Mucosa of descending colon (tissue), 3 donors: ENCODE data around the gene EPB41L2. TPM values are rescaled to one million over a fixed set of nuclear protein-coding genes. Genes with fewer than 3 reads are reported as not detected.

ENCODE experiments used
- ATAC-seq: fragments of 200-7000 bp; cut with Tn5 transposase; one replicate; pipeline ENCODE4 v1.9.1; 2020; ENCODE audit warnings: mild to moderate bottlenecking, moderate library complexity
- DNase-seq, 3 donors: peaks; one replicate each; pipeline ENCODE4 v3.0.0-alpha.2; 2020
- H3K36me3 ChIP-seq: fragments of 200-600 bp; one replicate; pipeline ENCODE4 v1.8.0; 2021; ENCODE audit warnings: low read depth, mild to moderate bottlenecking
- H3K4me1 ChIP-seq: fragments of 200-600 bp; one replicate; pipeline ENCODE4 v1.8.0; 2021; ENCODE audit warnings: low read depth, mild to moderate bottlenecking
- H3K4me3 ChIP-seq: fragments of 200-600 bp; one replicate; pipeline ENCODE4 v1.8.0; 2021; ENCODE audit warnings: mild to moderate bottlenecking
- H3K9me3 ChIP-seq: fragments of 200-600 bp; one replicate; pipeline ENCODE4 v1.8.0; 2021; ENCODE audit warnings: mild to moderate bottlenecking
- intact Hi-C, 2 donors: fragments of 100-400 bp; cut with DNase I in 1 of 2; cut with micrococcal nuclease in 1 of 2; formaldehyde crosslinking; loops; one replicate each; pipeline versions ENCODE4 v1.11.0 to v1.11.1; 2022; cut with DNase I, micrococcal nuclease
- total RNA-seq, 3 donors: library from RNA; stranded (reverse); fragmentation: NEBNext Ultra II Directional in 2 of 3; extraction: Animal tissue kit (Norgen Biotek cat#: 25700) in 2 of 3; gene quantifications; one replicate each; pipeline versions ENCODE4 v1.2.1 to v1.2.4, GENCODE V29; 2021 to 2023
- TF ChIP-seq, protein P1 (sequence below): fragments of 200-600 bp; IDR thresholded peaks from one replicate; pipeline ENCODE4 v1.8.0; 2022; ENCODE audit warnings: antibody characterized with exemption, mild to moderate bottlenecking
- donor health status: DM: no; HTN: no; CAD: no; lungs with moderate emphysema.
- donor health status: DM: no; HTN: no; CAD: no.
- donor health status: DM: no; HTN: yes; CAD: no.

The EPB41L2 gene
- total RNA-seq, 3 donors from 2014 or later, result 80.1 to 148 (median 93.0) TPM

DNA sequence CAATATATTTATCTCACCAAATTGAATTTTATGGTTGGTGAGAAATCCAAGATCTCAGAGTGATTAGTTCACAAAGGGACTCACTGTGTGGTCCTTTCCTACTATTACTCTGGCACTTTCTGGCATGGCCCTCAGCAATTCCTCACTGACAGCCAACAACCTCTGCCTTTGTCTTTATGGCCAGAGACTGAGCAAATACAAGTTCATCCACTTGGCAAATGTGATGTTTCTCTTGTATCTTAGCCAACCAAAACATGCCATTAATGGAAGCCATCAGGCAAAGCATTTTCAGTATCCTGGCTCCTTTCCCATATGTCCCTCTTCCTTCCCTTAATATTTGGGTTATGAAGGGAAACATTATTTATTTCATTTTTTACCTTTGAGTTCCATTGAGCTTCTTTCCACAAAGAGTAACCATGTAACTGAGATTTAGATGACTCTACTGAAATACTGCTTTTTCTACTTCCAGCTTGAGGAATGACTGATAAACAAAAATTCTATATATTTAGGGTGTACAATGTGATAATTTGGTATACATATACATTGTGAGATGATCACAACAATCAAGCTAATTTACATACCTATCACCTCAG is 266.6 kb downstream of the EPB41L2 start:
- Histone ChIP-seq H3K36me3 (no peaks in the 10 kb centered on the region), H3K4me3 (no peak overlapping the region), H3K4me1 (no peaks in the 10 kb centered on the region), H3K9me3 (peaks cover 5% of the 10 kb centered on the region)
- intact Hi-C loops, result no loop called here
- TF ChIP-seq, protein P1, sequence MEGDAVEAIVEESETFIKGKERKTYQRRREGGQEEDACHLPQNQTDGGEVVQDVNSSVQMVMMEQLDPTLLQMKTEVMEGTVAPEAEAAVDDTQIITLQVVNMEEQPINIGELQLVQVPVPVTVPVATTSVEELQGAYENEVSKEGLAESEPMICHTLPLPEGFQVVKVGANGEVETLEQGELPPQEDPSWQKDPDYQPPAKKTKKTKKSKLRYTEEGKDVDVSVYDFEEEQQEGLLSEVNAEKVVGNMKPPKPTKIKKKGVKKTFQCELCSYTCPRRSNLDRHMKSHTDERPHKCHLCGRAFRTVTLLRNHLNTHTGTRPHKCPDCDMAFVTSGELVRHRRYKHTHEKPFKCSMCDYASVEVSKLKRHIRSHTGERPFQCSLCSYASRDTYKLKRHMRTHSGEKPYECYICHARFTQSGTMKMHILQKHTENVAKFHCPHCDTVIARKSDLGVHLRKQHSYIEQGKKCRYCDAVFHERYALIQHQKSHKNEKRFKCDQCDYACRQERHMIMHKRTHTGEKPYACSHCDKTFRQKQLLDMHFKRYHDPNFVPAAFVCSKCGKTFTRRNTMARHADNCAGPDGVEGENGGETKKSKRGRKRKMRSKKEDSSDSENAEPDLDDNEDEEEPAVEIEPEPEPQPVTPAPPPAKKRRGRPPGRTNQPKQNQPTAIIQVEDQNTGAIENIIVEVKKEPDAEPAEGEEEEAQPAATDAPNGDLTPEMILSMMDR, result no peak
- DNase-seq, result no peak
- no peak for ATAC-seq

DNA sequence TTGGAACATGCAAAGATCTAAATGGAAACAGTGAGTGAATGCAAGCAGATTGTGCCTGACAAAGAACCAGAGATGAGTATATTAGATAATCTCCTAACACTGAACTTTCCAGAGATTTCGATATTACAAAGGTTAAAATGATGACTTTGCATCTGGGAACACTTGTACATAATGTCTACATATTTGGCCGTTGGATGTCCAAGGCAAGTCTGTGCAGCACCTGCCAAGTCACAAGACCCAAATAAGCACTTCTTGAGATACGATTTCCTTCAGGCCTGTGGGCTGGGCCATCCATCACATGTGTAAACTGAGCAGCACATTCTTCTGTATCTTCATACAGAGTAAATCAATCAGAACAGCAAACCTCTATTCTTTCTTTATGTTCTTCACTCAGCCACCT is 268.3 kb downstream of the EPB41L2 start:
- ATAC-seq (no peak), DNase-seq (no peak)
- intact Hi-C loops, result no loop called here
- H3K4me3 ChIP-seq, result no peak overlapping the region
- no peaks in the 10 kb centered on the region for H3K36me3 ChIP-seq
- H3K9me3 ChIP-seq, result peaks cover 2% of the 10 kb centered on the region
- H3K4me1 ChIP-seq, result no peaks in the 10 kb centered on the region
- TF ChIP-seq, protein P1, result no peak

DNA sequence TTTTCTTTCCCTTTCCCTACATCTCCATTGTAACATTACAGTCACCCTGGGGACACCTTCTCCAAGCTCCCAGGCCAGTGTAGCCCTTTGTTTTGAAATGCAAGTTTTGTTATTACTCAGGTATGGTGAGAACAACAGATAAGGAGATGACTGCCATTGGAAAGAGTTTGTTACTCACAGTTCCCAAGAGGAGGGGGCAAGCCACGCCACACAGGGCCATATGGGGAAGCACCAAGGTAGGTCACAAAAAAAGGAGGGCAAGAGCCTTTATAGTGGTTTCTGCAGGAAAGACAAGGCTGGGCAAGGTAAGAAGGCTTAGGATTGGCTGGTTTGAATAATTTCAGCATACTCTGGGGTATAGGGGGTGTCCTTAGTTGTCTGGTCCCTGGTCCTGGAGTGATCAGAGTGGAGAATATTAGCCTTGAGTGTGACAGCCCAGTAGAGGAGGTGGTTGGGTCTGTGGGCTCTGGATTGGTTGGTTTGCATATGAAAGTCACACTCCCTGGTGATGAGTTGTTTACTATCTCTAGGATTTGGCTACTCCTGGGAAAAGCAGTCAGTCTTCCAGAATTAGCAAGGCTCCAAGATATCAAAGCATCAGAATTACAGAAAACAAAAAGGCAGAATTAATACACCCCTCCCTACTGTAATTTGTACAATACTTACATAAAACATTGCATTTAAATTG is 268.9 kb downstream of the EPB41L2 start:
- ATAC-seq, result no peak
- intact Hi-C loops, result no loop called here
- H3K4me1 ChIP-seq, result no peaks in the 10 kb centered on the region
- TF ChIP-seq, protein P1, result no peak
- no peaks in the 10 kb centered on the region for H3K9me3 ChIP-seq
- H3K36me3 ChIP-seq, result no peaks in the 10 kb centered on the region
- H3K4me3 ChIP-seq, result no peak overlapping the region
- no peak for DNase-seq

Other genes with a start within 250 kb of the EPB41L2 start
- gene SMLR1, start 235.8 kb downstream of the EPB41L2 start, total RNA-seq, result not detected
- gene AKAP7, start 72.2 kb upstream of the EPB41L2 start, total RNA-seq, result 10 to 100 TPM; 13.0 to 21.9 (median 15.3) TPM